Measurements from ENCODE around the gene CFAP20DC. TPM values are rescaled to one million over a fixed set of nuclear protein-coding genes. Genes with fewer than 3 reads are reported as not detected.

The CFAP20DC gene
- total and polyA plus RNA-seq, 12 donors, result 0.35 to 6.0 (median 2.0) TPM

- 78 to 86% (median 81%) methylated on average over 3 of the region's 3 CpGs for WGBS, 4 donors
- Histone ChIP-seq H3K9me3 (replicated peaks in 1 of 3) (no peaks in the 10 kb centered on the region), H3K27me3 (no peaks in the 10 kb centered on the region), H3K36me3 (replicated peaks in 1 of 2) (no peaks in the 10 kb centered on the region), H3K4me1 (replicated peaks in 1 of 2) (no peaks in the 10 kb centered on the region), H3K4me3 (no peak overlapping the region), H3K27ac (no peak overlapping the region)
- DNase-seq, result no peak
- TF ChIP-seq CTCF (IDR thresholded peaks at IDR 0.05), result no peak
- no peak for TF ChIP-seq POLR2A (IDR thresholded peaks at IDR 0.05)
- intact Hi-C loops (cut with DNase I), result no loop called here
Measured at GRCh38 chr3:58749948-58750347, 299.9 kb downstream of the CFAP20DC start.

GRCh38 chr3:58748024-58748423 lies 301.8 kb downstream of the CFAP20DC start:
- TF ChIP-seq CTCF (IDR thresholded peaks at IDR 0.05), result no peak
- no peak for TF ChIP-seq POLR2A (IDR thresholded peaks at IDR 0.05)
- Histone ChIP-seq H3K36me3 (replicated peaks in 1 of 2) (no peaks in the 10 kb centered on the region), H3K27me3 (no peaks in the 10 kb centered on the region), H3K4me3 (no peak overlapping the region), H3K9me3 (replicated peaks in 1 of 3) (no peaks in the 10 kb centered on the region), H3K4me1 (replicated peaks in 1 of 2) (no peaks in the 10 kb centered on the region), H3K27ac (no peak overlapping the region)
- no peak for DNase-seq
- WGBS, 4 donors, result 34 to 45% (median 39%) methylated on average over 4 of the region's 4 CpGs
- intact Hi-C loops (cut with DNase I), result no loop called here

GRCh38 chr3:58746758-58747157 lies 303.1 kb downstream of the CFAP20DC start:
- no peaks in the 10 kb centered on the region for H3K36me3 ChIP-seq (replicated peaks in 1 of 2)
- intact Hi-C loops (cut with DNase I), result no loop called here
- TF ChIP-seq POLR2A (IDR thresholded peaks at IDR 0.05), result no peak
- no peak for TF ChIP-seq CTCF (IDR thresholded peaks at IDR 0.05)
- no peaks in the 10 kb centered on the region for H3K27me3 ChIP-seq
- no peak overlapping the region for H3K4me3 ChIP-seq
- H3K27ac ChIP-seq, result no peak overlapping the region
- WGBS, 4 donors, result 83 to 86% (median 84%) methylated on average over 3 of the region's 3 CpGs
- DNase-seq, result no peak
- H3K9me3 ChIP-seq (replicated peaks in 1 of 3), result no peaks in the 10 kb centered on the region
- no peaks in the 10 kb centered on the region for H3K4me1 ChIP-seq (replicated peaks in 1 of 2)

GRCh38 chr3:58743296-58743695 lies 306.5 kb downstream of the CFAP20DC start:
- no peak for DNase-seq
- H3K4me3 ChIP-seq, result no peak overlapping the region
- TF ChIP-seq POLR2A (IDR thresholded peaks at IDR 0.05) (no peak), CTCF (IDR thresholded peaks at IDR 0.05) (no peak)
- H3K27me3 ChIP-seq, result no peaks in the 10 kb centered on the region
- H3K27ac ChIP-seq, result no peak overlapping the region
- no peaks in the 10 kb centered on the region for H3K9me3 ChIP-seq (replicated peaks in 1 of 3)
- H3K4me1 ChIP-seq (replicated peaks in 1 of 2), result no peaks in the 10 kb centered on the region
- intact Hi-C loops (cut with DNase I), result no loop called here
- WGBS, 4 donors, result 75 to 100% (median 94%) methylated on average over 1 of the region's 1 CpG
- no peaks in the 10 kb centered on the region for H3K36me3 ChIP-seq (replicated peaks in 1 of 2)
